WTC11 (cell line): ENCODE measurements around the gene DRAXIN.

Source experiments
- ELF4 ChIP-seq: sonication (generic); formaldehyde crosslinking; IDR thresholded peaks from 2 replicates; pipeline ENCODE4 v1.8.1; 2022; ENCODE audit warnings: low read depth, mild to moderate bottlenecking, moderate library complexity, missing genetic modification reagents
- NR2C2 ChIP-seq: sonication (generic); formaldehyde crosslinking; IDR thresholded peaks from 2 replicates; pipeline ENCODE4 v1.8.0; 2022; ENCODE audit warnings: mild to moderate bottlenecking, missing genetic modification reagents
- TF ChIP-seq, protein P1 (sequence below): sonication (generic); formaldehyde crosslinking; IDR thresholded peaks from 2 replicates; pipeline ENCODE4 v1.8.0; 2023; ENCODE audit warnings: missing genetic modification reagents
- TF ChIP-seq, protein P2 (sequence below): fragments of 200-600 bp; IDR thresholded peaks from 2 replicates; pipeline ENCODE4 v1.8.0; 2022; ENCODE audit warnings: antibody characterized with exemption
- TF ChIP-seq, protein P3 (sequence below): sonication (generic); formaldehyde crosslinking; IDR thresholded peaks from 2 replicates; pipeline ENCODE4 v1.8.0; 2022; ENCODE audit warnings: missing genetic modification reagents
- TF ChIP-seq, protein P4 (sequence below): sonication (generic); formaldehyde crosslinking; IDR thresholded peaks from 2 replicates; pipeline ENCODE4 v1.8.1; 2023; ENCODE audit warnings: mild to moderate bottlenecking, missing genetic modification reagents, moderate library complexity

DNA sequence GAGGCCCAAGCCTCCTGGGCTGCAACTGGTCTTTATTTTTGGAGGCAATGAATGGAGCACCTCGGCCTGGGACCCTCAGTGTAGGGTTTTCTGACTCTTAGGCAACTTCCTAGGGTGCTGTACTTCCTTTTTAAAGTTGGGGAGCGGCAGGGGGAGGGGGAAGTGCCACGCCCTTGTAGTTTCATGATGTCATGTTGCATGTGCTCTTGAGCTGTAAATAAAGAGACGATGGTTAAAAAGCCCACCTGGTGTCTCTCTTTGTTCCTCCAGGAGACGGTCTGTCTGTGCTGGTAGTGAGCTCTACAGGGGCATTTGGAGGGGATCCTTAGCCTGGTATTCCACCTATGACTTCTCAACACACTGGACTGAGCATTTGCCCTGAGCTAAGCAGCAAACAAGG is 34.1 kb downstream of the DRAXIN start:
- TF ChIP-seq, protein P1, sequence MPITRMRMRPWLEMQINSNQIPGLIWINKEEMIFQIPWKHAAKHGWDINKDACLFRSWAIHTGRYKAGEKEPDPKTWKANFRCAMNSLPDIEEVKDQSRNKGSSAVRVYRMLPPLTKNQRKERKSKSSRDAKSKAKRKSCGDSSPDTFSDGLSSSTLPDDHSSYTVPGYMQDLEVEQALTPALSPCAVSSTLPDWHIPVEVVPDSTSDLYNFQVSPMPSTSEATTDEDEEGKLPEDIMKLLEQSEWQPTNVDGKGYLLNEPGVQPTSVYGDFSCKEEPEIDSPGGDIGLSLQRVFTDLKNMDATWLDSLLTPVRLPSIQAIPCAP (CRISPR knock-in tag), result no peak
- TF ChIP-seq ELF4, result no peak
- TF ChIP-seq, protein P2, sequence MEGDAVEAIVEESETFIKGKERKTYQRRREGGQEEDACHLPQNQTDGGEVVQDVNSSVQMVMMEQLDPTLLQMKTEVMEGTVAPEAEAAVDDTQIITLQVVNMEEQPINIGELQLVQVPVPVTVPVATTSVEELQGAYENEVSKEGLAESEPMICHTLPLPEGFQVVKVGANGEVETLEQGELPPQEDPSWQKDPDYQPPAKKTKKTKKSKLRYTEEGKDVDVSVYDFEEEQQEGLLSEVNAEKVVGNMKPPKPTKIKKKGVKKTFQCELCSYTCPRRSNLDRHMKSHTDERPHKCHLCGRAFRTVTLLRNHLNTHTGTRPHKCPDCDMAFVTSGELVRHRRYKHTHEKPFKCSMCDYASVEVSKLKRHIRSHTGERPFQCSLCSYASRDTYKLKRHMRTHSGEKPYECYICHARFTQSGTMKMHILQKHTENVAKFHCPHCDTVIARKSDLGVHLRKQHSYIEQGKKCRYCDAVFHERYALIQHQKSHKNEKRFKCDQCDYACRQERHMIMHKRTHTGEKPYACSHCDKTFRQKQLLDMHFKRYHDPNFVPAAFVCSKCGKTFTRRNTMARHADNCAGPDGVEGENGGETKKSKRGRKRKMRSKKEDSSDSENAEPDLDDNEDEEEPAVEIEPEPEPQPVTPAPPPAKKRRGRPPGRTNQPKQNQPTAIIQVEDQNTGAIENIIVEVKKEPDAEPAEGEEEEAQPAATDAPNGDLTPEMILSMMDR, result no peak
- TF ChIP-seq NR2C2 (CRISPR knock-in tag), result no peak
- TF ChIP-seq, protein P3, sequence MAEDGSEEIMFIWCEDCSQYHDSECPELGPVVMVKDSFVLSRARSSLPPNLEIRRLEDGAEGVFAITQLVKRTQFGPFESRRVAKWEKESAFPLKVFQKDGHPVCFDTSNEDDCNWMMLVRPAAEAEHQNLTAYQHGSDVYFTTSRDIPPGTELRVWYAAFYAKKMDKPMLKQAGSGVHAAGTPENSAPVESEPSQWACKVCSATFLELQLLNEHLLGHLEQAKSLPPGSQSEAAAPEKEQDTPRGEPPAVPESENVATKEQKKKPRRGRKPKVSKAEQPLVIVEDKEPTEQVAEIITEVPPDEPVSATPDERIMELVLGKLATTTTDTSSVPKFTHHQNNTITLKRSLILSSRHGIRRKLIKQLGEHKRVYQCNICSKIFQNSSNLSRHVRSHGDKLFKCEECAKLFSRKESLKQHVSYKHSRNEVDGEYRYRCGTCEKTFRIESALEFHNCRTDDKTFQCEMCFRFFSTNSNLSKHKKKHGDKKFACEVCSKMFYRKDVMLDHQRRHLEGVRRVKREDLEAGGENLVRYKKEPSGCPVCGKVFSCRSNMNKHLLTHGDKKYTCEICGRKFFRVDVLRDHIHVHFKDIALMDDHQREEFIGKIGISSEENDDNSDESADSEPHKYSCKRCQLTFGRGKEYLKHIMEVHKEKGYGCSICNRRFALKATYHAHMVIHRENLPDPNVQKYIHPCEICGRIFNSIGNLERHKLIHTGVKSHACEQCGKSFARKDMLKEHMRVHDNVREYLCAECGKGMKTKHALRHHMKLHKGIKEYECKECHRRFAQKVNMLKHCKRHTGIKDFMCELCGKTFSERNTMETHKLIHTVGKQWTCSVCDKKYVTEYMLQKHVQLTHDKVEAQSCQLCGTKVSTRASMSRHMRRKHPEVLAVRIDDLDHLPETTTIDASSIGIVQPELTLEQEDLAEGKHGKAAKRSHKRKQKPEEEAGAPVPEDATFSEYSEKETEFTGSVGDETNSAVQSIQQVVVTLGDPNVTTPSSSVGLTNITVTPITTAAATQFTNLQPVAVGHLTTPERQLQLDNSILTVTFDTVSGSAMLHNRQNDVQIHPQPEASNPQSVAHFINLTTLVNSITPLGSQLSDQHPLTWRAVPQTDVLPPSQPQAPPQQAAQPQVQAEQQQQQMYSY, result no peak
- TF ChIP-seq, protein P4, sequence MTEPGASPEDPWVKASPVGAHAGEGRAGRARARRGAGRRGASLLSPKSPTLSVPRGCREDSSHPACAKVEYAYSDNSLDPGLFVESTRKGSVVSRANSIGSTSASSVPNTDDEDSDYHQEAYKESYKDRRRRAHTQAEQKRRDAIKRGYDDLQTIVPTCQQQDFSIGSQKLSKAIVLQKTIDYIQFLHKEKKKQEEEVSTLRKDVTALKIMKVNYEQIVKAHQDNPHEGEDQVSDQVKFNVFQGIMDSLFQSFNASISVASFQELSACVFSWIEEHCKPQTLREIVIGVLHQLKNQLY (CRISPR knock-in tag), result no peak
